ENCODE data around the gene ISOC2. TPM values are rescaled to one million over a fixed set of nuclear protein-coding genes. Genes with fewer than 3 reads are reported as not detected.

Gene ISOC2
- total RNA-seq, 2 experiments from 2014 or later = 18.6 to 20.5 TPM

- intact Hi-C loops (cut with micrococcal nuclease) = no loop called here
- H3K27ac Mint-ChIP-seq = no peak overlapping the region
- H3K9me3 Mint-ChIP-seq = no peaks in the 10 kb centered on the region
- H3K4me1 Mint-ChIP-seq (ENCODE audit: low read depth) = peaks cover 32% of the 10 kb centered on the region
- DNase-seq = no peak
- H3K4me3 Mint-ChIP-seq = no peak overlapping the region
- H3K27me3 Mint-ChIP-seq (ENCODE audit: low read depth) = peaks cover 3% of the 10 kb centered on the region
- H3K36me3 Mint-ChIP-seq (ENCODE audit: low read depth) = peaks cover 5% of the 10 kb centered on the region
- CTCF ChIA-PET = no interaction called here
Observed at GRCh38 chr19:55481148-55481793, 19.8 kb upstream of the ISOC2 start.

GRCh38 chr19:55479451-55480230 lies 18.2 kb upstream of the ISOC2 start:
- Mint-ChIP-seq H3K27me3 (ENCODE audit: low read depth) (no peaks in the 10 kb centered on the region), H3K27ac (no peak overlapping the region), H3K9me3 (no peaks in the 10 kb centered on the region), H3K36me3 (ENCODE audit: low read depth) (peaks cover 5% of the 10 kb centered on the region), H3K4me3 (no peak overlapping the region), H3K4me1 (ENCODE audit: low read depth) (peaks cover 30% of the 10 kb centered on the region)
- no peak for DNase-seq
- intact Hi-C loops (cut with micrococcal nuclease) = no loop called here
- CTCF ChIA-PET = interaction anchor here (1.0 kb wide), 1 partner anchor 12 kb away, joined by 4 read pairs; no protein-coding TSS in a partner anchor

GRCh38 chr19:55479045-55479444 lies 17.6 kb upstream of the ISOC2 start:
- Mint-ChIP-seq H3K4me1 (ENCODE audit: low read depth) (peaks cover 30% of the 10 kb centered on the region), H3K27ac (no peak overlapping the region), H3K27me3 (ENCODE audit: low read depth) (no peaks in the 10 kb centered on the region), H3K4me3 (no peak overlapping the region), H3K36me3 (ENCODE audit: low read depth) (peaks cover 5% of the 10 kb centered on the region), H3K9me3 (no peaks in the 10 kb centered on the region)
- CTCF ChIA-PET = interaction anchor here (1.0 kb wide), 1 partner anchor 12 kb away, joined by 4 read pairs; no protein-coding TSS in a partner anchor
- intact Hi-C loops (cut with micrococcal nuclease) = no loop called here
- no peak for DNase-seq

GRCh38 chr19:55478364-55478763 lies 16.9 kb upstream of the ISOC2 start:
- peaks cover 30% of the 10 kb centered on the region for H3K4me1 Mint-ChIP-seq (ENCODE audit: low read depth)
- H3K27ac Mint-ChIP-seq = no peak overlapping the region
- no peaks in the 10 kb centered on the region for H3K27me3 Mint-ChIP-seq (ENCODE audit: low read depth)
- H3K36me3 Mint-ChIP-seq (ENCODE audit: low read depth) = peaks cover 5% of the 10 kb centered on the region
- peak overlapping the region; percentile 85 for H3K4me3 Mint-ChIP-seq
- intact Hi-C loops (cut with micrococcal nuclease) = no loop called here
- CTCF ChIA-PET = interaction anchor here (1.0 kb wide), 1 partner anchor 11 kb away, joined by 4 read pairs; no protein-coding TSS in a partner anchor
- no peak for DNase-seq
- H3K9me3 Mint-ChIP-seq = no peaks in the 10 kb centered on the region

- intact Hi-C loops (cut with micrococcal nuclease) = no loop called here
- H3K36me3 Mint-ChIP-seq (ENCODE audit: low read depth) = peaks cover 5% of the 10 kb centered on the region
- CTCF ChIA-PET = interaction anchor here (1.0 kb wide), 1 partner anchor 176 kb away, joined by 4 read pairs; no protein-coding TSS in a partner anchor
Observed at GRCh38 chr19:55477905-55478304, 16.5 kb upstream of the ISOC2 start.

GRCh38 chr19:55476100-55476775 lies 14.8 kb upstream of the ISOC2 start, which contains the start of gene ZNF628:
ZNF628 (plus strand) TSS chr19:55476617; CDS start chr19:55479911, 3,294 bp downstream.
- H3K36me3 Mint-ChIP-seq (ENCODE audit: low read depth) = peaks cover 3% of the 10 kb centered on the region
- CTCF ChIA-PET = interaction anchor here (0.8 to 3.1 kb wide), 3 partner anchors 9 to 28 kb away, joined by 3 to 20 read pairs (median 15); no protein-coding TSS in a partner anchor
- peak within 1 kb of the TSS; percentile 90 for H3K4me3 Mint-ChIP-seq
- intact Hi-C loops (cut with micrococcal nuclease) = loop anchor here (1.0 kb wide), 8 partner anchors 15 to 217 kb away; partner anchors contain the start of genes FIZ1, HSPBP1, ISOC2 and KMT5C
- H3K27me3 Mint-ChIP-seq (ENCODE audit: low read depth) = no peaks in the 10 kb centered on the region
- peak within 1 kb of the TSS; percentile 90 for H3K27ac Mint-ChIP-seq
- H3K9me3 Mint-ChIP-seq = no peaks in the 10 kb centered on the region
- peak; percentile 99 for DNase-seq
- peaks cover 30% of the 10 kb centered on the region for H3K4me1 Mint-ChIP-seq (ENCODE audit: low read depth)

More at GRCh38 chr19:55477905-55478304, 16.5 kb upstream of the ISOC2 start:
- Mint-ChIP-seq H3K27me3 (ENCODE audit: low read depth) (no peaks in the 10 kb centered on the region), H3K4me3 (peak overlapping the region; percentile 85), H3K9me3 (no peaks in the 10 kb centered on the region), H3K4me1 (ENCODE audit: low read depth) (peaks cover 30% of the 10 kb centered on the region), H3K27ac (no peak overlapping the region)
- DNase-seq = no peak

GRCh38 chr19:55474269-55475265 lies 13.1 kb upstream of the ISOC2 start:
- H3K27me3 Mint-ChIP-seq (ENCODE audit: low read depth) = no peaks in the 10 kb centered on the region
- no peaks in the 10 kb centered on the region for H3K9me3 Mint-ChIP-seq
- DNase-seq = no peak
- no peak overlapping the region for H3K27ac Mint-ChIP-seq
- no peaks in the 10 kb centered on the region for H3K36me3 Mint-ChIP-seq (ENCODE audit: low read depth)
- CTCF ChIA-PET = interaction anchor here (0.6 to 3.1 kb wide), 7 partner anchors 7 to 132 kb away, joined by 3 to 20 read pairs (median 3); no protein-coding TSS in a partner anchor
- H3K4me1 Mint-ChIP-seq (ENCODE audit: low read depth) = peaks cover 25% of the 10 kb centered on the region
- peak overlapping the region; percentile 24 for H3K4me3 Mint-ChIP-seq
- intact Hi-C loops (cut with micrococcal nuclease) = no loop called here

- Mint-ChIP-seq H3K27me3 (ENCODE audit: low read depth) (no peaks in the 10 kb centered on the region), H3K36me3 (ENCODE audit: low read depth) (no peaks in the 10 kb centered on the region), H3K9me3 (no peaks in the 10 kb centered on the region), H3K4me3 (no peak overlapping the region), H3K4me1 (ENCODE audit: low read depth) (peaks cover 16% of the 10 kb centered on the region), H3K27ac (no peak overlapping the region)
- CTCF ChIA-PET = interaction anchor here (0.7 to 1.2 kb wide), 4 partner anchors 12 to 133 kb away, joined by 3 to 4 read pairs (median 3); no protein-coding TSS in a partner anchor
- no peak for DNase-seq
- intact Hi-C loops (cut with micrococcal nuclease) = no loop called here
Observed at GRCh38 chr19:55473225-55474012, 12.0 kb upstream of the ISOC2 start.

GRCh38 chr19:55472463-55472862 lies 11.0 kb upstream of the ISOC2 start:
- no peaks in the 10 kb centered on the region for H3K9me3 Mint-ChIP-seq
- H3K27ac Mint-ChIP-seq = no peak overlapping the region
- no peaks in the 10 kb centered on the region for H3K36me3 Mint-ChIP-seq (ENCODE audit: low read depth)
- no peak for DNase-seq
- no peak overlapping the region for H3K4me3 Mint-ChIP-seq
- no peaks in the 10 kb centered on the region for H3K27me3 Mint-ChIP-seq (ENCODE audit: low read depth)
- CTCF ChIA-PET = no interaction called here
- H3K4me1 Mint-ChIP-seq (ENCODE audit: low read depth) = peaks cover 9% of the 10 kb centered on the region
- intact Hi-C loops (cut with micrococcal nuclease) = no loop called here

GRCh38 chr19:55471266-55471665 lies 9.8 kb upstream of the ISOC2 start:
- Mint-ChIP-seq H3K4me3 (no peak overlapping the region), H3K9me3 (no peaks in the 10 kb centered on the region), H3K27me3 (ENCODE audit: low read depth) (no peaks in the 10 kb centered on the region), H3K27ac (no peak overlapping the region), H3K36me3 (ENCODE audit: low read depth) (no peaks in the 10 kb centered on the region), H3K4me1 (ENCODE audit: low read depth) (peaks cover 6% of the 10 kb centered on the region)
- CTCF ChIA-PET = interaction anchor here (0.5 to 1.2 kb wide), 5 partner anchors 14 to 160 kb away, joined by 3 to 5 read pairs (median 3); partner anchors contain the start of gene NAT14
- DNase-seq = no peak
- intact Hi-C loops (cut with micrococcal nuclease) = no loop called here

All from activated naive CD4-positive, alpha-beta T cell treated with anti-CD3 and anti-CD28 coated beads for 36 hours (primary cell).